D721Med (cell line): ENCODE data around the gene CNR1.
"Not testable (repeated sequence)": the region's sequence is repeated elsewhere in the genome, so short reads cannot be mapped to it uniquely, and the experiment has no call there.

Experiments
- DNase-seq: peaks from one replicate; pipeline ENCODE4 v3.0.0; 2011; ENCODE audit warnings: low spot score; ENCODE audit not compliant: insufficient read length
- FAIRE-seq: peaks from 2 replicates; lab custom pipeline; 2011; peaks lifted over from hg19 to GRCh38; lab: Jason Lieb, UNC
- CTCF ChIP-seq: IDR thresholded peaks from 2 replicates; pipeline ENCODE4 v1.5.1; 2012; ENCODE audit warnings: mild to moderate bottlenecking, control low read depth; ENCODE audit not compliant: insufficient read depth; ENCODE audit errors: missing control alignments

The CNR1 gene

GRCh38 chr6:88165844-88166492 lies at the start of gene CNR1:
Gene CNR1, minus strand, starts transcription at chr6:88166347. Its CDS starts 21,073 bp downstream, at chr6:88145274.
- TF ChIP-seq CTCF: no peak
- DNase-seq (no peak), FAIRE-seq (no peak)

DNA sequence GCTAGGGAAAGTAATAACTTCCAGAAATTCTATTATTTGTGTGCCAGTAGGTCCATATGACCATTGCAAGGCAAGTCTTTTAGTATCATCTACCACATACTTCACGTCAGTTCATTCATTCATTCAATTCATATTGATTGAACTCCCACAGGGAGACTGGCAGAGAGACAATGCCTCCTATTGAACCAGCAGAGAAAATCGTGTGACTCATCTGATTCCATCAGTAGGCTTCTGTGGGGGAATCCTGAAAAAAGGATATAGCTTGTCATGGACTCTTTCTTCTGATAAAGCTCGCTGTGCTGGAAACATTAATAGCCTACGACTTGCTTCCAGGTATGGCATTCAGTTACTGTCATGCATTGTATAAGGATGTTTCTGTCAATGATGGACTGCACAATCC lies 45.3 kb upstream of the CNR1 start:
- FAIRE-seq (no peak), DNase-seq (no peak)
- TF ChIP-seq CTCF: no peak

- no peak for DNase-seq
- FAIRE-seq: no peak
- TF ChIP-seq CTCF: no peak
Observed at GRCh38 chr6:88209301-88209700, 43.2 kb upstream of the CNR1 start.

DNA sequence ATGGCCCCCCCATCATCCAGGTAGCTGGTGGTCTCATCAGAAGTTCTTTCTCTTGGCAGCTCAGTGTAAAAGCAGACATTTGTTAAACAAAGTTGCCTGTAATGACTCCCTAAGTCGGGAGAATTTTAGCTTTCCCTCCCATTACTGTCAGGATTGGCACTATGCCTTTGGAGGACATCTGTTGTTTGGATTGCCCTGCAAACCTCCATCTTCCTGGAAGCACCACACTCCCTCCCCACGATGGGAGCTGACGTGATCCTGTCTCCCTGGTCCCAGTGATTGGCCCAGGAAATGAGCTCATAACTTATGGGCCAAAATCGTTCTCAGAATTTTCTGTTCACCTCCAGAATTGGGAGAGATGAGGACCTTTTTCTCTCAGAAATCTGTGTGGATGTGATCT lies 42.6 kb upstream of the CNR1 start:
- FAIRE-seq (no peak), DNase-seq (no peak)
- no peak for TF ChIP-seq CTCF

DNA sequence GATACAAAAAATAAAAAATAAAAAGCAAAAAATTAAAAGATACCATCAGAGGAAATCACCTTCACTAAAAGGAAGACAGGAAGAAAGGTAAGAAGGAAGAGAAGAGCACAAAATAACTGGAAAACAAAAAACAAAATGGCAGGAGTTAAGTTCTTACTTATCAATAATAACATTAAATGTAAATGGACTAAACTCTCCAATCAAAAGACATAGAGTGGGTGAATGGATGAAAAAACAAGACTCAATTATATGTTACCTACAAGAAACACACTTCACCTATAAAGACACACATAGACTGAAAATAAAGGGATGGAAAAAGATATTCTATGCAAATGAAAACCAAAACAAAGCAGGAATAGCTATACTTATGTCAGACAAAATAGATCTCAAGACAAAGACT lies 35.6 kb upstream of the CNR1 start:
- FAIRE-seq, DNase-seq: not testable (repeated sequence)

- FAIRE-seq: no peak
- no peak for DNase-seq
- TF ChIP-seq CTCF: no peak
Observed at GRCh38 chr6:88184921-88185320, 18.8 kb upstream of the CNR1 start.

- no peak for TF ChIP-seq CTCF
- no peak for DNase-seq
- FAIRE-seq: no peak
Observed at GRCh38 chr6:88183471-88183870, 17.3 kb upstream of the CNR1 start.
